LNCAP (cell line): Measurements from ENCODE around the gene TMEM50B.

Source experiments
- CTCF ChIP-seq: fragments of 450-650 bp; IDR thresholded peaks from 2 replicates; pipeline ENCODE4 v1.5.1; 2017; ENCODE audit warnings: mild to moderate bottlenecking

Gene TMEM50B

GRCh38 chr21:33479679-33480480 lies at the start of gene TMEM50B:
Gene TMEM50B (minus strand): TSS chr21:33479974. CDS start chr21:33468885, 11,089 bp downstream.
- TF ChIP-seq CTCF = peak; percentile 20; the same call in 1 of the 2 replicates

- TF ChIP-seq CTCF = no peak
Measured at GRCh38 chr21:33522953-33523349, 43.2 kb upstream of the TMEM50B start.

GRCh38 chr21:33522297-33522952 lies 42.7 kb upstream of the TMEM50B start:
- TF ChIP-seq CTCF = no peak

GRCh38 chr21:33518899-33519298 lies 39.1 kb upstream of the TMEM50B start:
- no peak for TF ChIP-seq CTCF

GRCh38 chr21:33514229-33514628 lies 34.5 kb upstream of the TMEM50B start:
- TF ChIP-seq CTCF = no peak

GRCh38 chr21:33512481-33512880 lies 32.7 kb upstream of the TMEM50B start:
- TF ChIP-seq CTCF = no peak

GRCh38 chr21:33511639-33512038 lies 31.9 kb upstream of the TMEM50B start:
- TF ChIP-seq CTCF = no peak
